RWPE1 (cell line): ENCODE data around the gene XPO4.
"Not testable (repeated sequence)": the region's sequence is repeated elsewhere in the genome, so short reads cannot be mapped to it uniquely, and the experiment has no call there.

ENCODE experiments used
- CTCF ChIA-PET: fragments of 350-600 bp; sonication (Branson Sonifier 250); formaldehyde crosslinking; extraction: SDS; loops from one replicate; lab custom pipeline; 2021; lab: Yijun Ruan, JAX
- POLR2A ChIA-PET: fragments of 400-600 bp; formaldehyde crosslinking; extraction: SDS; loops from one replicate; lab custom pipeline; 2020; ENCODE audit warnings: antibody characterized with exemption; ENCODE audit not compliant: low non-redundant PET; lab: Yijun Ruan, JAX
- DNase-seq: peaks from one replicate; pipeline ENCODE4 v3.0.0; 2012; ENCODE audit warnings: low spot score
- H3K27ac ChIP-seq: fragments of 450-650 bp; 2 replicates; pipeline ENCODE4 v1.5.1; 2017
- TF ChIP-seq, protein P1 (sequence below): fragments of 450-650 bp; conservative IDR thresholded peaks from 2 replicates; pipeline ENCODE4 v1.5.1; 2017; ENCODE audit warnings: low read depth, mild to moderate bottlenecking

XPO4 gene

DNA sequence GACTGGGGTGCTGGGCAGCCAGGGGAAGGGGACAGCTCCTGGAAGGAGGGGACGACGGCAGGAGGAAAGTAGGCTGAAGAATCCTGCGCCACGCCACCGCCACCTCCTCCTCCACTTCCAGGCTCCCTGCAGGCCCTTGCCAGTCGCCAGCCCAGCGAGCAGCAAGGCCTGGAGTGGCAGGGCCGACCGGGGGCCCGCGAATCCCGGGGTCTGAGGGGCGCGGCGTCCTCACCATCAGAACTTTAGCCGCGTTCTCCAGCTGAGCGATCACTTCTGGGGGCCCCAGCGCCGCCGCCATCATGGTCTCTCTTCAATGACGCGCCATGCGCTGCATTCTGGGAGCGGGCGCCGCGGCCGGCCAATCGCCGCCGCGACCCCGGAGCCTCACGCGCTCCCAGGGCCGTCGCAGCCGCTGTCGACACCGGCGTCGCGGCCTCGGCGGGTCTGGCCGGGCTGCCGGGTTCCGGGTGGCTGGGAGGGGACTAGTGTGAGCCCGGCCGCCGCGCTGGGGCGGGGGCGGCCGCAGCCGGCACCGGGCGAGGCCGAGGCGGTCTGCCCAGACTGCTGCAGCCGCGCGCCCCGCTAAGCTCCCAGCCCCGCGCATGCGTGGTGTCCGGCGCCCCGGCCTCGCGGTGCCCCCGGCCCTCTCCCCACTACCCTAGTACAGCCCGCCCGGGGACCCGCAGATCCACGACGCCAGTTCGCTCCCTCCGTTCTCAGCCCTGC, at the start of gene XPO4:
TSS of gene XPO4 (minus strand) at position 309 of the 726 bp plus-strand sequence. CDS start at position 301, 8 bp downstream.
- DNase-seq, result peak; percentile 74
- H3K27ac ChIP-seq, result peak within 1 kb of the TSS; percentile 86
- POLR2A ChIA-PET, result no interaction called here
- TF ChIP-seq, protein P1, sequence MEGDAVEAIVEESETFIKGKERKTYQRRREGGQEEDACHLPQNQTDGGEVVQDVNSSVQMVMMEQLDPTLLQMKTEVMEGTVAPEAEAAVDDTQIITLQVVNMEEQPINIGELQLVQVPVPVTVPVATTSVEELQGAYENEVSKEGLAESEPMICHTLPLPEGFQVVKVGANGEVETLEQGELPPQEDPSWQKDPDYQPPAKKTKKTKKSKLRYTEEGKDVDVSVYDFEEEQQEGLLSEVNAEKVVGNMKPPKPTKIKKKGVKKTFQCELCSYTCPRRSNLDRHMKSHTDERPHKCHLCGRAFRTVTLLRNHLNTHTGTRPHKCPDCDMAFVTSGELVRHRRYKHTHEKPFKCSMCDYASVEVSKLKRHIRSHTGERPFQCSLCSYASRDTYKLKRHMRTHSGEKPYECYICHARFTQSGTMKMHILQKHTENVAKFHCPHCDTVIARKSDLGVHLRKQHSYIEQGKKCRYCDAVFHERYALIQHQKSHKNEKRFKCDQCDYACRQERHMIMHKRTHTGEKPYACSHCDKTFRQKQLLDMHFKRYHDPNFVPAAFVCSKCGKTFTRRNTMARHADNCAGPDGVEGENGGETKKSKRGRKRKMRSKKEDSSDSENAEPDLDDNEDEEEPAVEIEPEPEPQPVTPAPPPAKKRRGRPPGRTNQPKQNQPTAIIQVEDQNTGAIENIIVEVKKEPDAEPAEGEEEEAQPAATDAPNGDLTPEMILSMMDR, result no peak
- CTCF ChIA-PET, result interaction anchor here (0.5 to 0.7 kb wide), 2 partner anchors 34 to 100 kb away, joined by 3 read pairs; no protein-coding TSS in a partner anchor

DNA sequence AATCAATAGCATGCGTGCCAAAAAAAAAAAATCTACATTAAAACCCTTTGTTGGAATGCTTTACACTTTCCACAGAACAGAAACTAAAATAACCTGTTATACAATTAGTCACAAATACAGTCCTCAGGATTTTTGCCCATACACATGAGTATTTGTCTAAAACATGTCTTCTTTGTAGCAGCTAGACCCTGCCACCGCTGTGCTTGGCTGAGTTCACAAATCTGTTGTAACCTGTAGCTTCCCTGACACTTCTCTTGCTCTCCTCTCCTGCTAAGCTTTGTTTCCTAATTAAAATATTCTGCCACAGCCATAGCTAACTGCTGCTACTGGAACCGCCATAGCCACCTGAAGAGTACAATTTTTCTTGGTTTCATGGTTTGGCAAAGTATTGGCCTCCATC, 45.5 kb upstream of the XPO4 start:
- DNase-seq, H3K27ac ChIP-seq, POLR2A ChIA-PET: not testable (repeated sequence)
- CTCF ChIA-PET, result interaction anchor here (0.6 kb wide), 1 partner anchor 184 kb away, joined by 3 read pairs; no protein-coding TSS in a partner anchor

DNA sequence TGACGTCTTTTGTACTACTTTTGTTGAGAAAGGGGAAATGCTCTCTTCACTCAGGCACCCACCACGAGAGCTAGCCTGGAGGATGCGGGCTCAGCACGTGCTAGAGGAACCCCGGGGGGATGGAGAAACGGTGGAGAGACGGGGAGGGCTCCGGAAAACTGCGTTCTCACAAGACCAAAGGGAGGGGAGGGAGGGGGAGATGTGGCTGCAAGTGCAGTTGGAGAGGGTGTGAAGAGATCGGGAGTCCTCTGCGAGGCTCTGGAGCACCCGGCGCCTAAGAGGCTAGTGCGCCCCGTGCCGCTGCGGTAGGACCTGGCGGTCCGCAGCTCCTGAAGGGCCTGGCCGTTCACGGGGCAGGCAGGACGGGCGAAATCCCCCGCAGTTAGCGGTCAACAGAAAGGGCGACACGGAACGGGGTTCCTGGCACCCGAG, 43.4 kb upstream of the XPO4 start:
- DNase-seq, result no peak
- TF ChIP-seq, protein P1, result no peak
- ChIA-PET CTCF (interaction anchor here (0.6 to 1.1 kb wide), 2 partner anchors 21 to 166 kb away, joined by 3 to 9 read pairs; no protein-coding TSS in a partner anchor), POLR2A (no interaction called here)
- H3K27ac ChIP-seq, result no peak overlapping the region

DNA sequence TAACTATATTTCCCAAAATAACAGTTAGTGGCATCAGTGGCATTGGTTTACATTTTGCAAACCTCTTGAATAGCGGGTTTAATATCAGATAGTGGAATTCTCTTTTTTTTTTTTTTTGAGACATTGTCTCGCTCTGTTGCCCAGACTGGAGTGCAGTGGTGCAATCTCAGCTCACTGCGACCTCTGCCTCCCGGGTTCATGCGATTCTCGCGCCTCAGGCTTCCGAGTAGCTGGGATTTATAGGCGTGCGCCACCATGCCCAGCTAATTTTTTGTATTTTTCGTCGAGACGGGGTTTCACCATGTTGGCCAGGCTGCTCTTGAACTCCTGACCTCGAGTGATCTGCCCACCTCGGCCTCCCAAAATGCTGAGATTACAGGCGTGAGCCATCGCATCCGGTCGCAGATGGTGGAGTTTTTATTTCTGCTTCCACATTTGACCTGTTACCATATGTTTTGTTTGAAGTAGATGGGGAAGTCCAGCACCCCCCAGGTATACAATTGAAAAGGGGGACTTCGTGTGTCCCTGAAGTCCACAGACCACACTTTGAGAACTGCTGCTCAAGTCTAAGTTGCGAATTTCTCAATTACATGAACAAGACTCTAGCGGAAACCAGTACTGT, 40.5 kb upstream of the XPO4 start:
- DNase-seq, result no peak
- ChIA-PET POLR2A (no interaction called here), CTCF (interaction anchor here (0.5 to 1.1 kb wide), 9 partner anchors 15 to 534 kb away, joined by 3 to 5 read pairs (median 4); no protein-coding TSS in a partner anchor)
- peak overlapping the region; percentile 76 for H3K27ac ChIP-seq
- TF ChIP-seq, protein P1, result no peak

DNA sequence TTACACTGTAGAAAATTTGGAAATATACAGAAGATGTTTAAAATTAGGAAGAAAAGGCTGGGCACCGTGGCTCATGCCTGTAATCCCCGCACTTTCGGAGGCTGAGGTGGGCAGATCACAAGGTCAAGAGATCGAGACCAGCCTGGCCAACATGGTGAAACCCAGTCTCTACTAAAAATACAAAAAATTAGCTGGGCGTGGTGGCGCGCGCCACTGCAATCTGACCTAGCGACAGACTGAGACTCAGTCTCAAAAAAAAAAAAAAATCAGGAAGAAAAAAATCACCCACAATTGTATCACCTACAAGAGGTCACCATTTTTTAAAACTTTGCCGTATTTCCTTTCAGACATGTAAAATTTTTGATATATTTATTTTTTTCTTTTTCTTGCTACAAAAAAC, 38.0 kb upstream of the XPO4 start:
- H3K27ac ChIP-seq, CTCF ChIA-PET, POLR2A ChIA-PET, DNase-seq: not testable (repeated sequence)

DNA sequence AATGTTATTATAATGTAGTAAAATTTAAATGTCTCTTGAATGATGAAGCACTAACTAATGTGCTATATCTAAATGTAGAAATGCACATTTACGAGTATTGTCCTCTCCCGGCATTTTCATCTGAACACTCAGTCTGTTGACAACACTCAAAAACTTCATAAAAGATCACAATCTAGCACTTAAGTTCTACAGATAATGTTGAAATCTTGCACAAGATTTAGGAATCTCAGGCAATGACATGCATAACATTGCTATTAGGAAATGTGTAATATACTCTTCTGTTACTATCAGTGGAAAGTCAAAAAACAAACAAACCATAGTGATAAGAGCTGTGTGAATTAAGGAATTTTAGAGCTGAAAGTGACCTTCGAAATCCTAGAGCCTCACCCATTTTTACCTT, 37.5 kb upstream of the XPO4 start:
- TF ChIP-seq, protein P1, result no peak
- no peak for DNase-seq
- H3K27ac ChIP-seq, result no peak overlapping the region
- CTCF ChIA-PET, result no interaction called here
- POLR2A ChIA-PET, result no interaction called here

DNA sequence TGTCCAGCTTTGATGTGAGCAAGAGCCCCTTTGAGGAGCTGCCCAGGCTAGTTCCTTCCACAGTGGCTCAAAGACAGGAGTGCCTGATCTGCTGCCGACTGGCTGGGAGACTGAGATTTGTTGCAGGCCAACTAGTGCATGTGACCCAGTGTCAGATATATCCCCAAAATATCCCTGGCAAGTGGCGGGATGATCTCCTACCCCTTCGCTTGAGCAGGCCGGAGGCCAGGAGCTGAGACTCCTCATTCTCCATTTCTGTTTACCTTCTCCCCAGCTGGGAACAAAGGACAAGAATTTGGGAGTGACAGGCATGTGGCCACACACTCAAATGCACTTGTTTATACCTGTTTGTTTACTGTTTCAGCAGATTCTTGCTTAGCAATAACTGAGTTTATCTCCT, 37.1 kb upstream of the XPO4 start:
- H3K27ac ChIP-seq, result no peak overlapping the region
- TF ChIP-seq, protein P1, result no peak
- ChIA-PET POLR2A (no interaction called here), CTCF (no interaction called here)
- DNase-seq, result no peak
